Testis (tissue), 3 donors: ENCODE data around the gene FAM228B. TPM values are rescaled to one million over a fixed set of nuclear protein-coding genes. Genes with fewer than 3 reads are reported as not detected.
"Not testable (repeated sequence)": the region's sequence is repeated elsewhere in the genome, so short reads cannot be mapped to it uniquely, and the experiment has no call there.

Source experiments
- DNase-seq: peaks from one replicate; pipeline ENCODE4 v3.0.0-alpha.2; 2019
- H3K27ac ChIP-seq, 2 donors: fragments of 200-600 bp; sonication (generic); one replicate each; pipeline ENCODE4 v1.5.1; 2019
- H3K27me3 ChIP-seq: fragments of 200-600 bp; sonication (generic); one replicate; pipeline ENCODE4 v1.5.1; 2019
- H3K36me3 ChIP-seq: fragments of 200-600 bp; sonication (generic); one replicate; pipeline ENCODE4 v1.5.1; 2017; ENCODE audit warnings: low read depth; ENCODE audit errors: missing control alignments
- H3K4me1 ChIP-seq: fragments of 200-600 bp; sonication (generic); one replicate; pipeline ENCODE4 v1.5.1; 2019
- H3K4me3 ChIP-seq, 2 donors: fragments of 200-600 bp; sonication (generic); one replicate each; pipeline ENCODE4 v1.5.1; 2017 to 2019
- H3K9me3 ChIP-seq: fragments of 200-600 bp; sonication (generic); one replicate; pipeline ENCODE4 v1.5.1; 2017
- POLR2A ChIP-seq: fragments of 450-650 bp; IDR thresholded peaks from one replicate; pipeline ENCODE4 v1.6.1; 2017; ENCODE audit warnings: antibody characterized with exemption, mild to moderate bottlenecking, moderate library complexity
- WGBS, 2 donors: methylation state at CpG; one replicate each; pipeline ENCODE4 v1.1.5; 2018; 5-methylcytosine and 5-hydroxymethylcytosine counted together
- intact Hi-C: fragments of 100-400 bp; cut with DNase I; formaldehyde crosslinking; loops from one replicate; pipeline ENCODE4 v1.15.1; 2023; ENCODE audit warnings: low total_unique reads
- polyA plus RNA-seq: library from polyadenylated mRNA; stranded (reverse); fragments of 350-450 nt; fragmentation: Illumina TruSeq; extraction: RNeasy Lipid Tissue Mini Kit (QIAGEN cat#74804); gene quantifications from one replicate; pipeline ENCODE4 v1.2.3, GENCODE V29; 2014; ENCODE audit warnings: low read depth, low replicate concordance; ENCODE audit not compliant: insufficient read depth
- total RNA-seq, 2 donors: library from RNA; depleted of rRNA; stranded (reverse); fragments of >200 nt; gene quantifications; one replicate each; pipeline ENCODE4 v1.2.3, GENCODE V29; 2016
- TF ChIP-seq, protein P1 (sequence below), 3 experiments: fragments of 450-650 bp in 2 of 3; fragments of 200-600 bp in 1 of 3; sonication (generic) in 1 of 3; IDR thresholded peaks; one replicate each; pipeline ENCODE4 v1.5.1; 2016 to 2019; ENCODE audit warnings: antibody characterized with exemption in 3 of 3, mild to moderate bottlenecking in 2 of 3, moderate library complexity in 1 of 3

FAM228B gene
- total and polyA plus RNA-seq, 3 donors from 2014 or later: 45.3 to 56.2 (median 47.1) TPM

DNA sequence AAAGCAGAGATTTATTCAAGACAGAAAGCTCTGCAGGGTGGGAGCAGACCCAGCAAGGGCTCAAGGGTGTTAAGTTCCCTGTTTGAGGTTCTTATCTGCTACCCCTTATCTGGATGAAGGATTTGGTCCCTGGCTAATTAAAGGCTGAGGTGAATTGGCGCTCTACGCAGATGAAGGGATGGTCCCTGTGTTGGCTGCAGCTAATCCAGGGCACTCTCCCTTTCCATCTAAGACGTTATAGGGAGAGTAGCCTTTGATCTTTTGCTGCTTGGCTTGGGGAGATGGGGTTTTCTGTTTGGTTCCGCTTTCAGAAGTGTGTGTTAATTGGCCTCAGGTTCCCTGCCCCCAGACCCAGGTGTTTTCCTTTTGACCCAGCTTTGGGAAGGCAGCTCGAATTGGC is 68.6 kb downstream of the FAM228B start:
- TF ChIP-seq, protein P1, sequence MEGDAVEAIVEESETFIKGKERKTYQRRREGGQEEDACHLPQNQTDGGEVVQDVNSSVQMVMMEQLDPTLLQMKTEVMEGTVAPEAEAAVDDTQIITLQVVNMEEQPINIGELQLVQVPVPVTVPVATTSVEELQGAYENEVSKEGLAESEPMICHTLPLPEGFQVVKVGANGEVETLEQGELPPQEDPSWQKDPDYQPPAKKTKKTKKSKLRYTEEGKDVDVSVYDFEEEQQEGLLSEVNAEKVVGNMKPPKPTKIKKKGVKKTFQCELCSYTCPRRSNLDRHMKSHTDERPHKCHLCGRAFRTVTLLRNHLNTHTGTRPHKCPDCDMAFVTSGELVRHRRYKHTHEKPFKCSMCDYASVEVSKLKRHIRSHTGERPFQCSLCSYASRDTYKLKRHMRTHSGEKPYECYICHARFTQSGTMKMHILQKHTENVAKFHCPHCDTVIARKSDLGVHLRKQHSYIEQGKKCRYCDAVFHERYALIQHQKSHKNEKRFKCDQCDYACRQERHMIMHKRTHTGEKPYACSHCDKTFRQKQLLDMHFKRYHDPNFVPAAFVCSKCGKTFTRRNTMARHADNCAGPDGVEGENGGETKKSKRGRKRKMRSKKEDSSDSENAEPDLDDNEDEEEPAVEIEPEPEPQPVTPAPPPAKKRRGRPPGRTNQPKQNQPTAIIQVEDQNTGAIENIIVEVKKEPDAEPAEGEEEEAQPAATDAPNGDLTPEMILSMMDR (IDR thresholded peaks at IDR 0.05): no peak
- no peak for TF ChIP-seq POLR2A
- Histone ChIP-seq H3K36me3 (no peaks in the 10 kb centered on the region), H3K4me1 (no peaks in the 10 kb centered on the region), H3K4me3 (no peak overlapping the region), H3K9me3 (no peaks in the 10 kb centered on the region), H3K27me3 (no peaks in the 10 kb centered on the region), H3K27ac (no peak overlapping the region)
- no peak for DNase-seq
- 72 to 85% methylated on average over 5 of the region's 5 CpGs for WGBS, 2 donors
- intact Hi-C loops: no loop called here

DNA sequence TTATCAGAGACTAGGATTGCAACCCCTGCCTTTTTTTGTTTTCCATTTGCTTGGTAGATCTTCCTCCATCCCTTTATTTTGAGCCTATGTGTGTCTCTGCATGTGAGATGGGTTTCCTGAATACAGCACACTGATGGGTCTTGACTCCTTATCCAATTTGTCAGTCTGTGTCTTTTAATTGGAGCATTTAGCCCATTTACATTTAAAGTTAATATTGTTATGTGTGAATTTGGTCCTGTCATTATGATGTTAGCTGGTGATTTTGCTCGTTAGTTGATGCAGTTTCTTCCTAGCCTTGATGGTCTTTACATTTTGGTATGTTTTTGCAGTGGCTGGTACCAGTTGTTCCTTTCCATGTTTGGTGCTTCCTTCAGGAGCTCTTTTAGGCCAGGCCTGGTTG is 73.9 kb downstream of the FAM228B start:
- intact Hi-C loops: not testable (repeated sequence)

DNA sequence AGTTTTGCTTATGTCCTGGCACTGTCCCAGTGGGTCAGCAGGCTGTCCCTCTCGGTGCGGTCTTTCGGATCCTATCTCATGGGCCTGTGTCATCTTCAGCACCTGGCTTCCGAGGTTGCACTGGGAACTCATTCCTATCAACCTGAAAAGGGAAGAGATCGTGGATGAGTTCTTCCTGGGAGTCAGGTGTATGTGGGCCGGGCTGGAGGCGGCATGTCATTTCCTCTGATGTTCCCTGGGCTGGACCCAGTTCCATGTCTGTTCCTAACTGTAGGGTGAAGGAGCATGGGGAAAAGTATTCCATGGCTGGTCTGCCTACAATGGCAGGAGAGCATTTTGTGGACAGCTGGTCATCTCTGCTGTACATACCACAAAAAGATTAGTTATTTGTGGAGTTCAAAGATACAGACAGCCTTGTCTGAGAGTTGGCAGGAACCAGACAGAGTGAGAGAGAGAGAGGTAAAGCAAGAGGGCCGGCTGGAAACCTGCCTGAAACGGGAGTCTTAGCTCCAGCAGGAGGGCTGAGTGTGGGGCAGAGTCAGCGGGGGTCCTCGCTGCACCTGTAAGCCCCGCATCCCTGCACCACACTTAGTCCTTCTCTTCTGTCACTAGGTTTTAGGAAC is 76.8 kb downstream of the FAM228B start:
- no peaks in the 10 kb centered on the region for H3K36me3 ChIP-seq
- no peaks in the 10 kb centered on the region for H3K9me3 ChIP-seq
- no peak overlapping the region for H3K4me3 ChIP-seq
- H3K27me3 ChIP-seq: no peaks in the 10 kb centered on the region
- WGBS, 2 donors: 76 to 83% methylated on average over 10 to 12 of the region's 12 CpGs
- TF ChIP-seq POLR2A: no peak
- TF ChIP-seq, protein P1 (IDR thresholded peaks at IDR 0.05): no peak
- no peaks in the 10 kb centered on the region for H3K4me1 ChIP-seq
- H3K27ac ChIP-seq: no peak overlapping the region
- intact Hi-C loops: no loop called here
- DNase-seq: no peak

More for the DNA sequence above, 73.9 kb downstream of the FAM228B start:
- DNase-seq, H3K27ac ChIP-seq, H3K27me3 ChIP-seq, H3K36me3 ChIP-seq, H3K4me3 ChIP-seq, H3K4me1 ChIP-seq, H3K9me3 ChIP-seq: not testable (repeated sequence)
- 92 to 100% methylated on average over 1 of the region's 1 CpG for WGBS, 2 donors

DNA sequence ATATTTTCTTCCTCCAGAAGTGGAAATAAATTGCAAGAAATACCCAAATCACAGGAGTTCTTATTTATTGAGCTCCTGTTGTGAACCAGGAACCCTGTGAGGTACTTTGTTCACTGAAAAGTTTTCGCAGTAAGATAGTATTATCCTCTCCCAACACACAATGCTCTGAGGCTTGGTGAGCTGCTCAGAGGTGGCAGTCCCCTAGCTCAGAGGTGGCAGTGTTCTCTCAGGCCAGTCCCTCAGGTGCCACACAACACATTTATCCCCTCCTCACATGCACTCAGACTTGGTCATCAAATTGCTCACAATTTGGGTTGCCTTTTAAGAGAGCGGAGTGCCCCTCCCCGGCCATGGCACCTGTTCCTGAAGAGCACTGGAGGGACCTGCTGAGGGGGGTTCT is 77.5 kb downstream of the FAM228B start:
- TF ChIP-seq, protein P1 (IDR thresholded peaks at IDR 0.05): no peak
- TF ChIP-seq POLR2A: no peak
- no peaks in the 10 kb centered on the region for H3K36me3 ChIP-seq
- H3K27ac ChIP-seq: no peak overlapping the region
- H3K4me3 ChIP-seq: no peak overlapping the region
- WGBS, 2 donors: 89 to 98% methylated on average over 3 of the region's 3 CpGs
- no peak for DNase-seq
- H3K9me3 ChIP-seq: no peaks in the 10 kb centered on the region
- no peaks in the 10 kb centered on the region for H3K27me3 ChIP-seq
- intact Hi-C loops: no loop called here
- H3K4me1 ChIP-seq: no peaks in the 10 kb centered on the region

DNA sequence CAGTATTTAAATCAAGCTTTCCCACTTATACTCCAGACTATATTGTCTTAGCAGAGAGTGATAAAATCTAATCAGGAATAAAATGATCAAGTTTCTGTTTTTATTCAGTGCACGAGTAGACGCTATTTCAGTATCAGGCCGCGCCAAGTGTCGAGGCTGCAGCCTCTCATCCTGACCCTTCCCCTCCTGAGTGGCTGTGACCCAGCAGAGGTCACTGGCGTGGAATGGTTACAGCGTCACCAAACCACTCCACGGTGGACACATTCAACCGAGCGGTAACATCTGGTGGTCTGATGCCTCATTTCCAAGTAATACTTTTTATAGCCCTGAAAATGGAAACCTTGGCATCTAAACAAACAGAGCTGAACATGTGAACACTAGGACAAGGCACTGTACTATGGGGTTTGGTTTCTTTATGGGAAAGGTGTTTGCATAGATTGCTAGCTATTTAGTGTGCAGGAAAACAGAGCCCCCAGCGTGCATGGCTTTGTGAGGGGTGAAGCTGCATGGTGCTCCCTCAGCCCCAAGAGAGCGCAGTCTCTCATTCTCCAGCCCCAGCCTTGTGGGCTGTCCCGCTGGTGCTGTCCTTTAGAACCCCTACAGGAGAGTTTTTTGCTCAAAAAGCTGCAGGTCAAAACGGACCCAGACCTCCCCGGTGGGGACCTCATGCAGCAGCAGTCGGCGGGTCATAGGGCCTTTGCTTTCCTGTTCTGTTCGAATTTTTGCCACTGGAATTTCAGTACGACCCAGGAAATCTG is 79.9 kb downstream of the FAM228B start:
- Histone ChIP-seq H3K27me3 (no peaks in the 10 kb centered on the region), H3K4me3 (no peak overlapping the region), H3K36me3 (no peaks in the 10 kb centered on the region), H3K27ac (no peak overlapping the region), H3K9me3 (no peaks in the 10 kb centered on the region), H3K4me1 (no peaks in the 10 kb centered on the region)
- 68 to 77% methylated on average over 19 of the region's 19 CpGs for WGBS, 2 donors
- intact Hi-C loops: no loop called here
- TF ChIP-seq POLR2A: no peak
- TF ChIP-seq, protein P1 (IDR thresholded peaks at IDR 0.05): no peak
- DNase-seq: no peak
